HG03066 (cell line): Measurements from ENCODE around the gene WNT5B.
"Not testable (repeated sequence)": the region's sequence is repeated elsewhere in the genome, so short reads cannot be mapped to it uniquely, and the experiment has no call there.

Experiments used
- ATAC-seq: cut with Tn5 transposase; IDR thresholded peaks from one replicate; pipeline ENCODE4 v1.9.1; 2021; ENCODE audit warnings: low read depth; ENCODE audit not compliant: unreplicated experiment

WNT5B gene

GRCh38 chr12:1595690-1596347 is 33.2 kb upstream of the WNT5B start:
- no peak for ATAC-seq

GRCh38 chr12:1598757-1599156 is 30.3 kb upstream of the WNT5B start:
- no peak for ATAC-seq

- not testable (repeated sequence) for ATAC-seq
These were observed 26.3 kb upstream of the WNT5B start for GRCh38 chr12:1602706-1603105.

GRCh38 chr12:1603269-1603993 is 25.6 kb upstream of the WNT5B start:
- no peak for ATAC-seq

- ATAC-seq: no peak
These were observed 24.6 kb upstream of the WNT5B start for GRCh38 chr12:1604464-1604863.

- peak; percentile 26 for ATAC-seq
These were observed 23.7 kb upstream of the WNT5B start for GRCh38 chr12:1605129-1606020.

GRCh38 chr12:1606021-1606622 is 22.9 kb upstream of the WNT5B start:
- peak; percentile 61 for ATAC-seq

GRCh38 chr12:1607940-1608712 is 20.9 kb upstream of the WNT5B start:
- ATAC-seq: no peak

GRCh38 chr12:1608713-1609119 is 20.3 kb upstream of the WNT5B start:
- ATAC-seq: no peak

GRCh38 chr12:1610072-1610643 is 18.9 kb upstream of the WNT5B start:
- no peak for ATAC-seq

GRCh38 chr12:1611803-1612572 is 17.0 kb upstream of the WNT5B start:
- no peak for ATAC-seq

- no peak for ATAC-seq
These were observed 15.2 kb upstream of the WNT5B start for GRCh38 chr12:1613860-1614259.

GRCh38 chr12:1614360-1614759 is 14.7 kb upstream of the WNT5B start:
- no peak for ATAC-seq

GRCh38 chr12:1616233-1617066 is 12.6 kb upstream of the WNT5B start:
- no peak for ATAC-seq

GRCh38 chr12:1618489-1618888 is 10.5 kb upstream of the WNT5B start:
- no peak for ATAC-seq

- no peak for ATAC-seq
These were observed 9.9 kb upstream of the WNT5B start for GRCh38 chr12:1619159-1619558.

- no peak for ATAC-seq
These were observed 9.4 kb upstream of the WNT5B start for GRCh38 chr12:1619587-1619986.

GRCh38 chr12:1620092-1620491 is 8.9 kb upstream of the WNT5B start:
- no peak for ATAC-seq
